HL-60 (cell line): Measurements from ENCODE around the gene ZFYVE28.

Experiments used
- DNase-seq, 2 experiments: peaks; one replicate each; pipeline ENCODE4 v3.0.0-alpha.2; 2010 to 2020; ENCODE audit warnings: low read depth in 1 of 2, low spot score in 1 of 2
- H3K27ac ChIP-seq: fragments of 250-450 bp; sonication (Bioruptor Pico); replicated peaks from 2 replicates; pipeline ENCODE4 v1.5.1; 2020; ENCODE audit warnings: mild to moderate bottlenecking, moderate library complexity
- H3K27me3 ChIP-seq: fragments of 250-450 bp; sonication (Bioruptor Pico); 2 replicates; pipeline ENCODE4 v1.5.1; 2021; ENCODE audit warnings: mild to moderate bottlenecking, moderate library complexity; ENCODE audit not compliant: insufficient read depth, poor library complexity, severe bottlenecking
- H3K4me3 ChIP-seq: replicated peaks from 2 replicates; pipeline ENCODE4 v1.5.1; 2011; ENCODE audit warnings: mild to moderate bottlenecking, control low read depth, low read length; ENCODE audit not compliant: insufficient read depth
- GABPA ChIP-seq: IDR thresholded peaks from 2 replicates; pipeline ENCODE4 v1.6.1; 2012; ENCODE audit warnings: low read depth
- POLR2AphosphoS5 ChIP-seq: IDR thresholded peaks from 2 replicates; pipeline ENCODE4 v1.6.1; 2012; ENCODE audit warnings: low read depth
- SPI1 ChIP-seq: IDR thresholded peaks from 2 replicates; pipeline ENCODE4 v1.6.1; 2012; ENCODE audit warnings: low read depth, mild to moderate bottlenecking, borderline replicate concordance
- TF ChIP-seq, protein P1 (sequence below): IDR thresholded peaks from one replicate; pipeline ENCODE4 v1.5.1; 2011; ENCODE audit warnings: low read length, control low read depth, inconsistent platforms; ENCODE audit not compliant: insufficient read depth
- TF ChIP-seq, protein P2 (sequence below): IDR thresholded peaks from 2 replicates; pipeline ENCODE4 v1.6.1; 2012; ENCODE audit warnings: low read depth; ENCODE audit not compliant: insufficient replicate concordance

Gene ZFYVE28

DNA sequence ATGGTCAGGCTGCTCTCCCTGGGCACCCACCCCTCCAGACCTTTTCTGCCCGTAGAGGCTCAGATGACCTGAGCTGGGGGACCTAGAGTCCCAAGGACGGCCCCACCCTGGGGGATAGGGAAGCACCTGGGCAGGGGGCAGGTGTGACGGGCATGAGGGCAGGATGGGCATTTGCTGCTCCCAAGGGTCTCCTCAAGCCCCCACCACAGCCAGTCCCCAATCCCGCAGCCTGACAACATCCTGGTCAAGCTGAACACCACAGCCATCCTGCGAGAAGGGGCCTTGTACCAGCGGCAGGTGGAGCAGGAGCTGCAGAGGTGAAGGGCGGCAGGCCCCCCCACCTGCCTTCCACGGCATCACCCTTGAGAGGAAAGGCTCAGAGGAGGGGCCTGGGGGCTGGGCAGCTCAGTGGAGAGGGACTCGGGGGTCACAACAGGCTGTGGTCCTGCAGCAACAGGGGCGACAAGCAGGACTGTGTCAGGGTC, 32.6 kb upstream of the ZFYVE28 start:
- Histone ChIP-seq H3K27me3 (no peaks in the 10 kb centered on the region), H3K27ac (no peak overlapping the region), H3K4me3 (no peak overlapping the region)
- no peak for DNase-seq
- TF ChIP-seq, protein P1, sequence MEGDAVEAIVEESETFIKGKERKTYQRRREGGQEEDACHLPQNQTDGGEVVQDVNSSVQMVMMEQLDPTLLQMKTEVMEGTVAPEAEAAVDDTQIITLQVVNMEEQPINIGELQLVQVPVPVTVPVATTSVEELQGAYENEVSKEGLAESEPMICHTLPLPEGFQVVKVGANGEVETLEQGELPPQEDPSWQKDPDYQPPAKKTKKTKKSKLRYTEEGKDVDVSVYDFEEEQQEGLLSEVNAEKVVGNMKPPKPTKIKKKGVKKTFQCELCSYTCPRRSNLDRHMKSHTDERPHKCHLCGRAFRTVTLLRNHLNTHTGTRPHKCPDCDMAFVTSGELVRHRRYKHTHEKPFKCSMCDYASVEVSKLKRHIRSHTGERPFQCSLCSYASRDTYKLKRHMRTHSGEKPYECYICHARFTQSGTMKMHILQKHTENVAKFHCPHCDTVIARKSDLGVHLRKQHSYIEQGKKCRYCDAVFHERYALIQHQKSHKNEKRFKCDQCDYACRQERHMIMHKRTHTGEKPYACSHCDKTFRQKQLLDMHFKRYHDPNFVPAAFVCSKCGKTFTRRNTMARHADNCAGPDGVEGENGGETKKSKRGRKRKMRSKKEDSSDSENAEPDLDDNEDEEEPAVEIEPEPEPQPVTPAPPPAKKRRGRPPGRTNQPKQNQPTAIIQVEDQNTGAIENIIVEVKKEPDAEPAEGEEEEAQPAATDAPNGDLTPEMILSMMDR = no peak
- TF ChIP-seq POLR2AphosphoS5 (no peak), GABPA (no peak), SPI1 (no peak)
- TF ChIP-seq, protein P2, sequence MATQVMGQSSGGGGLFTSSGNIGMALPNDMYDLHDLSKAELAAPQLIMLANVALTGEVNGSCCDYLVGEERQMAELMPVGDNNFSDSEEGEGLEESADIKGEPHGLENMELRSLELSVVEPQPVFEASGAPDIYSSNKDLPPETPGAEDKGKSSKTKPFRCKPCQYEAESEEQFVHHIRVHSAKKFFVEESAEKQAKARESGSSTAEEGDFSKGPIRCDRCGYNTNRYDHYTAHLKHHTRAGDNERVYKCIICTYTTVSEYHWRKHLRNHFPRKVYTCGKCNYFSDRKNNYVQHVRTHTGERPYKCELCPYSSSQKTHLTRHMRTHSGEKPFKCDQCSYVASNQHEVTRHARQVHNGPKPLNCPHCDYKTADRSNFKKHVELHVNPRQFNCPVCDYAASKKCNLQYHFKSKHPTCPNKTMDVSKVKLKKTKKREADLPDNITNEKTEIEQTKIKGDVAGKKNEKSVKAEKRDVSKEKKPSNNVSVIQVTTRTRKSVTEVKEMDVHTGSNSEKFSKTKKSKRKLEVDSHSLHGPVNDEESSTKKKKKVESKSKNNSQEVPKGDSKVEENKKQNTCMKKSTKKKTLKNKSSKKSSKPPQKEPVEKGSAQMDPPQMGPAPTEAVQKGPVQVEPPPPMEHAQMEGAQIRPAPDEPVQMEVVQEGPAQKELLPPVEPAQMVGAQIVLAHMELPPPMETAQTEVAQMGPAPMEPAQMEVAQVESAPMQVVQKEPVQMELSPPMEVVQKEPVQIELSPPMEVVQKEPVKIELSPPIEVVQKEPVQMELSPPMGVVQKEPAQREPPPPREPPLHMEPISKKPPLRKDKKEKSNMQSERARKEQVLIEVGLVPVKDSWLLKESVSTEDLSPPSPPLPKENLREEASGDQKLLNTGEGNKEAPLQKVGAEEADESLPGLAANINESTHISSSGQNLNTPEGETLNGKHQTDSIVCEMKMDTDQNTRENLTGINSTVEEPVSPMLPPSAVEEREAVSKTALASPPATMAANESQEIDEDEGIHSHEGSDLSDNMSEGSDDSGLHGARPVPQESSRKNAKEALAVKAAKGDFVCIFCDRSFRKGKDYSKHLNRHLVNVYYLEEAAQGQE = no peak

- Histone ChIP-seq H3K4me3 (no peak overlapping the region), H3K27me3 (no peaks in the 10 kb centered on the region), H3K27ac (no peak overlapping the region)
- no peak for DNase-seq
- TF ChIP-seq, protein P2 = no peak
- no peak for TF ChIP-seq POLR2AphosphoS5
- TF ChIP-seq GABPA = no peak
- no peak for TF ChIP-seq SPI1
- TF ChIP-seq, protein P1 = no peak
These were observed 32.1 kb upstream of the ZFYVE28 start for GRCh38 chr4:2450394-2451035.

DNA sequence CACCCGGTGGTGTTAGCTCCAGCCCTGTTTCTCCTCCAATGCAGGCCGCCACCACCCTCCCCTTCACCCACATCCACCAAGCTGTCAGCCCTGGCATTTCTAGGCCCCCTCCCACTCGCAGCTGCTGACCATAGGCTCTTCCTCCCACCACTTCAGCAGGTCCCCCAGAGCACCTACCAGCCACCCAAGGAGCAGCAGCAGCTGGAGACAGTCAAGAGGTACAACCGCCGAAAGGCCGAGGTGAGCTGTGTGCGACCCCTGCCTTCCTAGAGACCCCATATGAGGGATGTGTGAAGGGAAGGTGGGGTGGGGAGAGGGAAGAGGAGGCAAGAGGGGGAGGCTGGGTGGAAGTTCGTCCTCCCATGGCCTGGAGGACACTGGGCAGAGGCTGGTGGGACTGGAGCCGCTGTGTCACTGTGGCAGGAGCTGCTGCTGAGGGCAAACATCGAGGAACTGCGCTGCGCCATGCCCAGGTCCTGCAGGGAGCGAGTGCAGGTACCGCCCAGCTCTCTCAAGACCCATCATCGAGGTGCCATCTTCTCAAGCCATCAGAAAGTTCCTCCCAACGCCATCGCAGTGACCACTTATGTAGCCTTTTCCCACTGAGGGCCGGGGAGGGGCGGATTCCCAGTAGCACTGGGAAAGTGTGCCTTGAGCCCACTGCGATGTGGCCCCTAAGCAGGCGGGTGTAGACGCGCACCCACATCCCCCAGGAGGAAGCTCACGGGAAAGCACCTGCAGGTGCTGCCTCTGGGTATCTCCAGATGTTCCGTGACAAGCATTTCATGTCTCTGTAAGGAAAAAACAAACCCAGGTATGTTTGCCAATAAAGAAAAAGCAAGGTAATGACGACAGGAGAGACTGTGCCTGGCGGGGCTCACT, 31.3 kb upstream of the ZFYVE28 start:
- Histone ChIP-seq H3K27me3 (no peaks in the 10 kb centered on the region), H3K27ac (no peak overlapping the region), H3K4me3 (no peak overlapping the region)
- DNase-seq = no peak
- TF ChIP-seq GABPA = no peak
- TF ChIP-seq POLR2AphosphoS5 = no peak
- TF ChIP-seq, protein P1 = no peak
- no peak for TF ChIP-seq SPI1
- TF ChIP-seq, protein P2 = no peak
